ENCODE data around the gene EN2.

EN2 gene

DNA sequence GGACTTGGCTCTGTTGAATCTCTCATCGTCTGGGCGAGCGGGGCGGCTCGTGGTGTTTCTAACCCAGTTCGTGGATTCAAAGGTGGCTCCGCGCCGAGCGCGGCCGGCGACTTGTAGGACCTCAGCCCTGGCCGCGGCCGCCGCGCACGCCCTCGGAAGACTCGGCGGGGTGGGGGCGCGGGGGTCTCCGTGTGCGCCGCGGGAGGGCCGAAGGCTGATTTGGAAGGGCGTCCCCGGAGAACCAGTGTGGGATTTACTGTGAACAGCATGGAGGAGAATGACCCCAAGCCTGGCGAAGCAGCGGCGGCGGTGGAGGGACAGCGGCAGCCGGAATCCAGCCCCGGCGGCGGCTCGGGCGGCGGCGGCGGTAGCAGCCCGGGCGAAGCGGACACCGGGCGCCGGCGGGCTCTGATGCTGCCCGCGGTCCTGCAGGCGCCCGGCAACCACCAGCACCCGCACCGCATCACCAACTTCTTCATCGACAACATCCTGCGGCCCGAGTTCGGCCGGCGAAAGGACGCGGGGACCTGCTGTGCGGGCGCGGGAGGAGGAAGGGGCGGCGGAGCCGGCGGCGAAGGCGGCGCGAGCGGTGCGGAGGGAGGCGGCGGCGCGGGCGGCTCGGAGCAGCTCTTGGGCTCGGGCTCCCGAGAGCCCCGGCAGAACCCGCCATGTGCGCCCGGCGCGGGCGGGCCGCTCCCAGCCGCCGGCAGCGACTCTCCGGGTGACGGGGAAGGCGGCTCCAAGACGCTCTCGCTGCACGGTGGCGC, at the start of gene EN2:
EN2 (plus strand) TSS at position 19 of the 767 bp plus-strand sequence; CDS start at position 268, 249 bp downstream.
- no peak for DNase-seq
- intact Hi-C loops (cut with DNase I): no loop called here

DNA sequence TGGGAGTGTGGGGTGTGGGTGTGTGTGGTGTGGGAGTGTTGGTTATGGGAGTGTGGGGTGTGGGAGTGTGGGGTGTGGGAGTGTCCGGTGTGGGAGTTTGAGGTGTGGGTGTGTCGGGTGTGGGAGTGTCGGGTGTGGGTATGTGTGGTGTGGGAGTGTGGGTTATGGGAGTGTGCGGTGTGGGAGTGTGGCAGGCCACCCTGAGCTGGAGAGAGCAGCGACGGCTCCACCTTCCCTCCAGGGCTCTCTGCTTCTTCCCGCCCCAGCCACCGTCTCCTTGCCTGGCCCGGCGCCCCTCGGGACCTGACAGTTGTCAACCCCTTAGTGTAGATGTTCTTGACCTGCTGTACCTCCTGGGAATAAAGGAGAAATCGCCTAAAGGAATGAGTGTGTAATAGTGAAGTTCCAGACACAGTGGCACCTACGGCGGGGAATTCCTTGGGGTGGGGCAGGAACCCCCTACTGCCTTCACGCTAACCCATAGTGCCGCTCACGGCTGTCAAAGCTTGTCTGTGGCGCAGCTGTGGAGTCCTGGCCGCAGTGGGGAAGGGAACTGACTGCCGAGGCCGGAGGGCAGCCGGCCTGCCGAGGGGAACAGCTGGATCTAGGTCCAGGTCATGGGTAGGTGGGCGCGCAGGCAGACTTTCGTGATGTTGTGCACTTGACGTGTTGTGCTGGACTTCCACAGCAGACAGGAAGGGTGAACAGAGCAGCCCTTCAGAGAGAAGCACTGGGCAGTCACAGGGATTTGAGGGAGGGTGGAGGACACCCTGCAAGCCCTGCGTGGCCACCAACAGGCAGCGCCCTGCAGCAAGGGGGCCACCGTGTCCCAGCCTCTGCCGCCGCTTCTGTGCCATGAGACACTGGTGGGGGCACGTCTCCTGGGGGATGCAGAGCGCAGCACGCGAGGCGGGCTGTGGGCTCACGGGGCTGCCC, 49.0 kb upstream of the EN2 start:
- intact Hi-C loops (cut with DNase I): no loop called here
- DNase-seq: no peak

DNA sequence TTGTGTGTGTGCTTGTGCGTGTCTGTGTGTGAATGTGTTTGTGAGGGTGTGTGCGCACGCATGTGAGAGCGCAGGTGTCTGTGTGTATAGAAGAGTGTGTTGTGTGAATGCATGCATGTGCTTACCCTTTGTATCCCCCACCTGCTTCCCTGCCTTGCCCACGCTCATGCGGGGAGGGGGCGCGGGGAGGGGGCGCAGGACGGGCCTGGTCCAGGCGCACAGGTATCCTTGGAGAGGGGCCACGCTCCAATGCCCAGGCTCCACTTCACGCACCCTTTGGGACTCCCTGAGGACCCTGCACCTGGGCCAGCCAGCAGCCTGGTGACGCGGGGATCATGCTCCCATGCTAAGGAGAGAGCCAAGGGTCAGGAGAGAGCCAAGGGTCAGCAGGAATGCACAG, 47.9 kb upstream of the EN2 start:
- DNase-seq: no peak
- intact Hi-C loops (cut with DNase I): no loop called here

DNA sequence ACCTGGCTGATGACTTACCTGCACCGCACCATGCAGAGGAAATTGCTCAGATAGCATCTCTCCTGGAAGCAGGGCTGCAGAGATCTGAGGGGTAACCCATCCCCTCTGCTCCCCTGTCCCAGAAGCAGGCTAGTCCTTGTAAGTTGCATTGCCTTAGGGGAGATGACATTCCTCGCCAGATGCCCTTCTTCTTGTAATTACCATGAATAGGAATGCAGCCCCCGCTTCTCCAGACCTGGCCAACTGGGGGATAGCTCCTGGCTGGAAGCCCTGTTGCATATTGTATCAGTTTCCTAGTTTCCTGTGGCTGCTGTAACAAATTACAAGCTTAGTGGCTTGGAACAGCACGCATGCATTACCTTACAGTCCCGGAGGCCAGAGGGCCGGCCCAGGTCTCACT, 47.5 kb upstream of the EN2 start:
- intact Hi-C loops (cut with DNase I): no loop called here
- no peak for DNase-seq

DNA sequence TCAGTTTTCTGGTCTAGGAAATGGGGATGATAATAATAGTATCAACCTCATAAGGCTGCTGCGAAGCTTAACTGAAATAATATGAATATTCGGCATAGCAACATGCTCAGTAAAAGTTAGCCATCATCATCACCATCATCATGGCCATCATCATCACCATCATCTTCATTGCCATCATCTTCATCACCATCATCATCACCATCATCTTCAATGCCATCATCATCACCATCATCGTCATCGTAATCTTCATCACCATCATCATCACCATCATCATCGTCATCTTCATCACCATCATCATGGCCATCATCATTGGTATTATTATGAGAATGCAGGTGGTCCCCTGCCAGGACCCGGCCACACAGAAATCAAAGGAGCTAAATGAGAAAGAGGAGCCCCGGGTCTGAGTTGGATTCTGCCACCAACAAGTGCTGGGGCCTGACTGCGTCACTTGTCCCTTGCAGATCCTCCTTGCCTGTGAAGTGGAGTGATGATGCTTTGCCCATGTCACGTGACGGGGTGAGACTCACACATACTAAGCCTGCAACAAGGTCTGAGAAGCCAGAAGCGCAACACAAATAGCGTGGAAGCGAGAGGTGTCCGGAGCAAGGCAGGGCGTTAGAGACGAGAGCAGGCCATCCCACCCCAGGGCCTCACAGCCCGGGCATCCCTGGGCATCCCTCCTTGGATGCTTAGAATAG, 46.1 kb upstream of the EN2 start:
- intact Hi-C loops (cut with DNase I): no loop called here
- no peak for DNase-seq

DNA sequence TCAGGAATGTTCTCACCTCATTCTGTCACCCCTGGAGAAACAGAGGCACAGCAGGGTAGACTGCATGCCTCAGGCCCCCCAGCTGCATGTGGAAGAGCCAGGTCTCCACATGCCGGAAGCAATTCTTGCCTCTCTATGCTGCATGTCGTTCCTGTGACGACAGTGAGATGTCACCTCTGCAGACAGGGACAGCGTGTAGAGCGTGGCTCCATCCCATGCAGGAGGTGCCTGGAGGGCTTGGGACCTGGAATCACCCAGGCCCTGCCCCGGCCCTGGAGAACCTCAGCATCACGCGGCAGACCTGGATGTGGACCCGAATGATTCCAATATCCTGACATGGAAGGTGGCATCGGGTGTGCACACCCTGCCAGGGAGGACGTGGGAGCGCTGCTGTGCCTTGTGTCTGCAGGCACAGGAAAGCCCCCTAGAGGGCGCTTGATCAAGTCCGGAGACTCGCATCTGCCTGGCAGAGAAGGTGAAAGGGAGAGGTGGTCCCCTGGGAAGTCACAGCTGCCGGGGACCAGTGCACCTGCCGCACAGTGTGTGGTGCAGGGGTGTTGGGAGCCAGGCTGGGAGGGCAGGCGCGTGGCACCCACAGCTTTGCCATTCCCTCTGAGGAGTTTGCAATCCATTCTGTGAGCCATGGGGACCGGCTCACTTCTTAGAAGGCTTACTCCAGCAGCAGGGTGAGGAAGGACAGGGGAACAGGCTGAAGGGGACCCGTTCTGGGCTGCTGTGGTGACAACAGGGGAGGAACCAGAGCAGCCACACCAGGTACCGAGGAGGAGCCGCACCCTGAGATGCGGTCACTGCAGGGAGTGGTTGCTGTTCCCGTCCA, 45.3 kb upstream of the EN2 start:
- intact Hi-C loops (cut with DNase I): no loop called here
- peak; percentile 57 to 89 (median 75) for DNase-seq

DNA sequence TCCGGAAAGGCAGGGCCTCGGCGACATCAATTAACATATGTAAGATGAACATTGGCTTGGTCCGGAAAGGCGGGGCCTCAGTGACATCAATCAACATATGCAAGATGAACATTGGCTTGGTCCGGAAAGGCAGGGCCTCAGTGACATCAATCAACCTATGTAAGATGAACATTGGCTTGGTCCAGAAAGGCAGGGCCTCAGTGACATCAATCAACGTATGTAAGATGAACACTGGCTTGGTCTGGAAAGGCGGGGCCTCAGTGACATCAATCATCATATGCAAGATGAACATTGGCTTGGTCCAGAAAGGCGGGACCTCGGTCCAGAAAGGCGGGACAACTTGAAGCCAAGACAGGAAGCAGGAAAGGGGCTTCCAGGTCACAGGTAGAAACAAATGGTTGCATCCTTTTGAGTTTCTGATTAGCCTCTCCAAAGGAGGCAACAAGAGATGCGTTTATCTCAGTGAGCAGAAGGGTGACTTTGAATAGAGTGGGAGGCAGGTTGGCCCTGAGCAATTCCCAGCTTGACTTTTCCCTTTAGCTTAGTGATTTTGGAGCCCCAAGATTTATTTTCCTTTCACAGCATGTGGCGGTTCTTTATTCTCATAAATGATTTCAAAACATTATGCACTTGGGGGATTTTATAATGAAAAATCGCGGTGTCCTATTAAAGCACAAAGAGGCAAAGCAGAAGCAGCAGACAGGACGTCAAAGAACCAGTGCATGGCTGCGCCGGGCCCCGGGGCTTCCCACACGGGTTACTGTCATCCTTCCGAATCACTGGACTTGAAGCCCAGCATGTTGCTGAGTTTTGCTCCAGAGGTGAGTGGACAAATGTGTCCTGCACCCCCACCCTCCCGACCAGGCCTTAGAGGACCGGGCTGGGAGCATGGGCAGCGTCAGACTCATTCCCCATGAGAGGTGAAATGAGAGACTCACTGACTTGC, 43.1 kb upstream of the EN2 start:
- no peak for DNase-seq
- intact Hi-C loops (cut with DNase I): no loop called here

DNA sequence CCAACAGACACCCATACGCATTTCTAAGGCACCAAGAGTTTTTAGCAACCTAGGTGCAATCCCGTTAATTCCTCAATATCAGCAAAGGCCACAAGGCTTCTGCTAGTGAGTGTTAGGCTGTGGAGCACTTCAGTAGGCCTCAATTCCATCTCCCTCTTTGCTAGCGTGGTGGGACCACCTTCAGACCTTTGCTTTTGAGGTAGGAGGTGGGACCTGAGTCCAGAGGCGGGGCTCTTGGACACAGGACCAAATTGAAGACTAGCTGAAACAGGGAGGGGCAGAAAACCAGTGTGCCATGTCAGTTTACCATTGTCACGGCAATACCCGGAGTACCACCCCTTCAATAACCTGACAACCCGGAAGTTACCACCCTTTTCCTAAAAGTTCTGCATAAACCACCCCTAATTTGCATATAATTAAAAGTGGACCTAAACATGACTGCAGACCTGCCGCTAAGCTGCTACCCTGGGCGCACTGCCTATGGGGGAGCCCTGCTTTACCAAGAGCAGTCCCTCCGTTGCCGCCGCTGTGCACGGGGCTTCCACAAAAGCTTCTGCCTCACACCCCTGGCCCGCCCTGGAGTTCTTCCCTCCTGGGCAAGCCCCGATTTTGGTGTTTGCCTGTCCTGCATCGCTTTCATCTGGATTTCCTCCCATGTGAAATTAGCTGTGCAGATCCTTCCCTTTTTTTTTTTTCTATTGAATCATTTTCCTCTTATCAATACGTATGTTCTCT, 41.1 kb upstream of the EN2 start:
- intact Hi-C loops (cut with DNase I): no loop called here
- DNase-seq: no peak

DNA sequence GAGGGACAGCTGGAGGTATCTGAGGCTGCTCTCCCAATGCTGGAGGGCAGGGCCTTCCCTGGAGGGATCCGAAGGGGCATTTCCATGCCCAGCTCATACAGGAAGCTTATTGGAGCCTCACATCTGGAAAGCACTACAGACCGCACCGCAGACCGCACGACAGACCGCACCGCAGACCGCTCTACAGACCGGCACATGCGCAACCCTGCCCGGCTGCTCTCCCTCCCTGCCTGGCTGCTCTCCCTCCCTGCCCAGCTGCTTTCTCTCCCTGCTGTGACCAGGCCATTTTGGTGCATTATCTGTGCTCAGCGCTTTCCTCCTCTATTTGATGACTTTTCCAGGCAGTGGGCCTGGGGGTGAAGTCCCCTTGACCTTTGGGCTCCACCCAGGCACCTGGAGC, 39.6 kb upstream of the EN2 start:
- intact Hi-C loops (cut with DNase I): no loop called here
- DNase-seq: no peak

DNA sequence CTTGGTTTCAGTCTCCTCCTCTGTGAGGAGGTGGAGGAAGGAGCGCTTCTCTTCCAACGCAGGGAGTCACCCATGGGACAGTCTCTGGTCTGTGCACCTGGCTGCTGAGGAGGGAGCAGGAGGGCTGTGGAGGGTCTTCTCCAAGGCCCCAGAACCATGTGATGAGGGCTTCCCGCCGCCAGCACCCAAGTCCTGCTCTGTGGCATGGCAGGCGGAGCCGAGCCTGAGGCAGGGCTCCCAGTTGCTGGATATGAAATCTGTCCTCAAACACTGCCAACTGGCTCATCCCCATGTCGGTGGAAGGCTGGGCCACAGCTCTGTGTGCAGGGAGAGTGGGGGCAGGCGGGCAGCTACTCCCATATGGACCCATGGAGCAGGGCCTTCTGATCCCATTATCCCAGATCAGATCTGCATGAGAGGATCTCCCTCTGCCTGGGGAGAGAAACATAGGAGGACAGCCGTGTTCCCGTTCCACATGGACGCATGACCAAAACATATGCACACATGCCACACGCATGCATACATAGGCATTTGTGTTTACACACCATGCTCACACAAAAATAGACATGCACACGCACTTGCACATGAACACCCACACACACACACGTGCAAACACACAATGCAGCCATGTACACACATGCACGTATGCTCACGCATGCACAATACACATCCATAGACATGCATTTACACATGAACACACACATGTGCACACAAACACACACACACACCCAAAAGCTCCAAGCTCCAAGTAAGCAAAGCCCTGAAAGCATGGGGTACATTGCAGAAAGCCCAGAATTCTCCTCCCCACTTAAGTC, 38.8 kb upstream of the EN2 start:
- intact Hi-C loops (cut with DNase I): no loop called here
- DNase-seq: no peak

DNA sequence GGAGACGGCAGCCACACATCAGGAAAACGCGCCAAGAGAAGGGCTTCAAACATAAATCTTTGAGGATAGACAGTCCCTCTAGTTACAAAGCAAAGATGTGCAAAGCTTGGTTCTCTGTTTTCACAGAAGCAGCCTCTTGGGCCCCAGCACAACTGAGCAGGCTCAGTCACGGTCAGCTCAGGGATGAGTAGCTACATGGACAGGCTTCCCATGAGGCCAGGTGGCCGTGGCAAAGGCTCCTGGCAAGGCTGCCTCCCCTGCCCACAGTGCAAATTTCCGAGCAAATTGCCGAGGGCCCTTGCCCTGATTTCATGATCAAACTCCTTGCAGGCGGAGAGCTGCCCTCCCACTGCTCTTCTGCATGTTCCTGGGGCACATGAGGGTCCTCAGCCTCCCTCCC, 37.8 kb upstream of the EN2 start:
- intact Hi-C loops (cut with DNase I): no loop called here
- no peak for DNase-seq

DNA sequence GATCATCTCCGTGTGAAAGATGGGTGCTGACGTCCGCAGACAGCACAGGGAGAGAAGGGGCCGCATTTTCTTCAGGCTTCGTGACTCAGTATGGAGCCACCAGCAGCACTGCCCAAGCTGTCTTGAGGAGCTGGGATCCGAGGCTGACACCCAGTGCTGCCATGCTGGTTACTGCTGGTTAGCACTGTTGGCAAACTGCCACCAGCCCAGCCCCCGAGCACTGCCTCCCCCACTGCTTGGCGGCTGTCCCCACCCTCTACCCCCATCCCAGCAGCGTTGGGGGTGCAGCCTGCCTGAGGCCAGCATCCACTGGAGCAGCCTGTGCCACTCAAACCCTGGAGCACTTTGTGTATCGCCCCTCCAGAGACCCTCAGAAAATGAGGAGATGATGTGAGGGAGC, 35.8 kb upstream of the EN2 start:
- intact Hi-C loops (cut with DNase I): no loop called here
- no peak for DNase-seq

DNA sequence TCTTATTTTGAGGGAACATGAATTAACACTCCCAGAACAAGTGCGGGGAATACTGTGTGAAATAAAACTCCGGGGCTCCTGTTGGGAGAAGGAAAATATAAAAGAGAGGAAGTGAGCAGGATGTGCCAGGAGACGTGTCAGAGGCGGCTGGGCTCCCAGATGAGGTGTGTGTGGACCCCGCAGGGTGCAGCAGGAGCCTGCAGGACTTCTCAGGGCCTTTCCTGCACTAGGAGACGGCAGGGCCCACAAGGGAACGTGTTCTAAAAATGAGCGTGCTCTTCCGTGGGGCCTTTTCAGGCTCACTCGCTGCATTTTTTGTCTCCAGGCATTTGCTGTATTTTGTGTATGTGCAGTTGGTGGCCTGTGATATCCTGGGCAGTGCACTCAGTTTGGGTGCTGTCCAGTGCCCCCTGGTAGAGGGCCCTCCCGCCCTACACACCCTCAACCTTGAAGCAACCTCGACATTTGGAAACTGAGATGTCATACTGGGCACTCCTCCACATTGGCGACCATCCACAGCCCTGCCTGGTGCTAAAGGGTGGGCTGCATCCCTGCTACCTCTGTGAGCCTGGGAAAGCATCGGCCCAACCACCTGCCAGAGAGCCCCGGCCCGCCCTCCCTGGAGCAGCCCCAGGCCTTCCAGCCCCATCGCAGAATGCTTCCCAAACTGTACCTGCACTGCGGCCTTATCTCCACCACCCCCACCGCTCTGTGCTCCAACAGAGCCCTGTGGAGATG, 35.2 kb upstream of the EN2 start:
- intact Hi-C loops (cut with DNase I): no loop called here
- DNase-seq: no peak

DNA sequence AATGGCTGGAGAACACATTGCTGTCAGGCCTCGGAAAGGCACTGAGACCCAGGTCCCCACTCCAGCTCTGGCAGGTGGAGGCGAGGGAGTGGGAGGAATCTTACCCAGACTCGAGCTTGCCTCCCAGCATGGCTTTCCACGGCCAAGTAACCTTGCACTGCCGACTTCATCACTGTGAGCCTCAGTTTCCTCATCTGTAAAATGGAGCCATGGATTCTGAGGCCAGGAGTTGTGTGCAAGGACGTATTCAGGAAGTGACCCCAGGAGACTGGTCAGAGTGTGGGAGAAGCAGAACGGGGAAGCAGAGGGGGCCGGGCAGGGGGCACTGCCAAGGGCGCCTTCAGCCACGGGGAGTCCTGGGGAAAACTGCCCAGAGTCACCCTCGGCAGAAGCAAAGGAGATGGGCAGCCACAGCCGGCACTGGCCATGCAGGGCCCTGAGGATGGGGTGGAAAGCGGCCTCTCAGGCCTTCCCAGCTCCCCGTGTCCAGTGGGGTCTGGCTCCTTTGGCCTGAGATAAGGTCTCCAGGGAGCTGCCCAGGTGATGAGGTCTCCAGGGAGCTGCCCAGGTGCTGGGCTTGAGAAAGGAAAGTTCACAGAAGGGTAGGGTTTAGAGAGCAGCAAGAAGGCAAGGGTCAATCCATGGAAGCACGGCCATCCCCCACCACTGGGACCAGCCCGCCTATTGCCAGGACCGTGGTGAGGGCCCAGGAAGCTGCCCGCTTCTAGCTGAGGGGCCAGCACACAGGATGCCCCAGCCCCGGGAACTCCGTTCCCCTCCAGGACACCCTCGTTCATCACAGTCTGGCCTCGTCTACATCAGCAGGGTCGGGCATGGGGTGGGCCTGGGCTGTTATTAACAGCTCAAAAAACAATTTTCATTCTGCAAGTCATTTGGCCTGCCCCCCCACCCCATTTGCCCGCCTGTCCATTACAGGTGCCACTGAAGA, 34.3 kb upstream of the EN2 start:
- intact Hi-C loops (cut with DNase I): no loop called here
- no peak for DNase-seq
